WI38 (cell line): ENCODE measurements around the gene RPS10.

Source experiments
- H3K4me3 ChIP-seq: 2 replicates; pipeline ENCODE4 v1.5.1; 2011; ENCODE audit warnings: low read depth, mild to moderate bottlenecking, control low read depth, low read length
- TF ChIP-seq, protein P1 (sequence below): IDR thresholded peaks from 2 replicates; pipeline ENCODE4 v1.5.1; 2012; ENCODE audit warnings: low read depth, mild to moderate bottlenecking, control low read depth, low read length

The RPS10 gene

GRCh38 chr6:34425498-34426410, at the start of gene RPS10:
Gene RPS10, minus strand, starts transcription at chr6:34426069. Its CDS starts 848 bp downstream, at chr6:34425221.
- peak within 1 kb of the TSS; percentile 98 for H3K4me3 ChIP-seq
- TF ChIP-seq, protein P1, sequence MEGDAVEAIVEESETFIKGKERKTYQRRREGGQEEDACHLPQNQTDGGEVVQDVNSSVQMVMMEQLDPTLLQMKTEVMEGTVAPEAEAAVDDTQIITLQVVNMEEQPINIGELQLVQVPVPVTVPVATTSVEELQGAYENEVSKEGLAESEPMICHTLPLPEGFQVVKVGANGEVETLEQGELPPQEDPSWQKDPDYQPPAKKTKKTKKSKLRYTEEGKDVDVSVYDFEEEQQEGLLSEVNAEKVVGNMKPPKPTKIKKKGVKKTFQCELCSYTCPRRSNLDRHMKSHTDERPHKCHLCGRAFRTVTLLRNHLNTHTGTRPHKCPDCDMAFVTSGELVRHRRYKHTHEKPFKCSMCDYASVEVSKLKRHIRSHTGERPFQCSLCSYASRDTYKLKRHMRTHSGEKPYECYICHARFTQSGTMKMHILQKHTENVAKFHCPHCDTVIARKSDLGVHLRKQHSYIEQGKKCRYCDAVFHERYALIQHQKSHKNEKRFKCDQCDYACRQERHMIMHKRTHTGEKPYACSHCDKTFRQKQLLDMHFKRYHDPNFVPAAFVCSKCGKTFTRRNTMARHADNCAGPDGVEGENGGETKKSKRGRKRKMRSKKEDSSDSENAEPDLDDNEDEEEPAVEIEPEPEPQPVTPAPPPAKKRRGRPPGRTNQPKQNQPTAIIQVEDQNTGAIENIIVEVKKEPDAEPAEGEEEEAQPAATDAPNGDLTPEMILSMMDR, result no peak

- no peak overlapping the region for H3K4me3 ChIP-seq
- TF ChIP-seq, protein P1, result no peak
These were observed 49.4 kb upstream of the RPS10 start for GRCh38 chr6:34475238-34475682.

GRCh38 chr6:34474754-34475153, 48.9 kb upstream of the RPS10 start:
- TF ChIP-seq, protein P1, result no peak
- no peak overlapping the region for H3K4me3 ChIP-seq

- H3K4me3 ChIP-seq, result no peak overlapping the region
- TF ChIP-seq, protein P1, result no peak
These were observed 48.1 kb upstream of the RPS10 start for GRCh38 chr6:34473967-34474366.

DNA sequence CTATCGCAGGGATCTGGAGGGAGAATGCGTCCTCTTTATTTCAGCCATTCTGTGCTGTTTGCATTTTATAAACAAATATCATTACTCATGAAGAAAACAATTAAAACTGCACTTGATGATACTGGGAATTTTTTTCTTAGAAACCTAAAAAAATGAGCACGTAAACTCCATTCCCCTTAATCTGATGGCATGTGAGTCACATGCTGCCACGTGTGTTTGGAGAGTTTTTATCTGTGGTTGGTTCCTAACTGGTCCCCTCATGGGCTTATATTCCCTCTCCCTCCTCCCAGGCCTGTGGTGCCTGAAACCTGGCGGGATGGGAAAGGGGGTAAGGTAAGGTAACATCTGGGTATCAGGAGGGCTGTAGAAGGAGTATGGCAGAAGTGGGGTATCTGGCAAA, 46.6 kb upstream of the RPS10 start:
- no peak overlapping the region for H3K4me3 ChIP-seq
- TF ChIP-seq, protein P1, result no peak

DNA sequence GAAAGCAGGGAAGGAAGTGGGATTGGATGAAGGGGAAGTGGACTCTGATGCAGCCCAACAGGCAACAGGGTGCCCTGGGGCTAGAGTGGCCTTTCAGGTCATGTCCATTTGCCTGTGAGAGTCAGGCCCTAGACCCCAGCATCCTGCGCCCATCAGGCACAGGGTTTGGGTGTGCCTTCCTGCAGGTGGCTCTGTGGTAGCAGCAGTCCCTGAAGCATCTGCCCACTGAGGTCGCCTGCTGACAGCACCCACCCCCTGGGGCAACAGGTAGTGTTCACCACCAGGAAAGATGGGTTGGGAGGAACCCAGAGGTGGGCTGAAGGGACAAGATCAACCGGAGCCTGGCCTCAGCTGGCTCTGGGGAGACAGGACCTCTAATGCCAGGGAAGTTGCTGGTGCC, 43.6 kb upstream of the RPS10 start:
- no peak overlapping the region for H3K4me3 ChIP-seq
- TF ChIP-seq, protein P1, result no peak

- no peak overlapping the region for H3K4me3 ChIP-seq
- TF ChIP-seq, protein P1, result no peak
These were observed 42.6 kb upstream of the RPS10 start for GRCh38 chr6:34468378-34468892.
